KMS-11 (cell line): ENCODE results near the gene NID2.

Source experiments
- H2AFZ ChIP-seq: fragments of 200-600 bp; sonication (generic); 2 replicates; pipeline ENCODE4 v1.6.1; 2016; ENCODE audit warnings: antibody characterized with exemption, mixed run types, low read depth
- H3K27ac ChIP-seq: fragments of 200-600 bp; sonication (generic); 2 replicates; pipeline ENCODE4 v1.6.1; 2016; ENCODE audit warnings: mild to moderate bottlenecking, mixed run types
- H3K27me3 ChIP-seq: fragments of 200-600 bp; sonication (generic); 2 replicates; pipeline ENCODE4 v1.6.1; 2017; ENCODE audit warnings: mild to moderate bottlenecking, low read depth, mixed run types, moderate library complexity; ENCODE audit not compliant: insufficient read depth
- H3K36me3 ChIP-seq: fragments of 200-600 bp; sonication (generic); 2 replicates; pipeline ENCODE4 v1.6.1; 2017; ENCODE audit warnings: mild to moderate bottlenecking, mixed run types; ENCODE audit not compliant: insufficient read depth
- H3K4me1 ChIP-seq: fragments of 200-600 bp; sonication (generic); 2 replicates; pipeline ENCODE4 v1.6.1; 2016; ENCODE audit warnings: mild to moderate bottlenecking, low read depth, mixed run types; ENCODE audit not compliant: poor library complexity, severe bottlenecking
- H3K4me2 ChIP-seq: fragments of 200-600 bp; sonication (generic); 2 replicates; pipeline ENCODE4 v1.7.0; 2016; ENCODE audit warnings: mild to moderate bottlenecking, mixed run types
- H3K4me3 ChIP-seq: fragments of 200-600 bp; sonication (generic); IDR thresholded peaks from 2 replicates; pipeline ENCODE4 v1.6.1; 2017; ENCODE audit warnings: low read depth, low read length, mixed read lengths; ENCODE audit not compliant: insufficient read depth
- H3K79me2 ChIP-seq: fragments of 200-600 bp; sonication (generic); 2 replicates; pipeline ENCODE4 v1.6.1; 2016; ENCODE audit warnings: low read depth, mixed run types; ENCODE audit not compliant: insufficient read depth
- H3K9ac ChIP-seq: fragments of 200-600 bp; sonication (generic); 2 replicates; pipeline ENCODE4 v1.6.1; 2016; ENCODE audit warnings: mild to moderate bottlenecking, mixed run types
- H4K20me1 ChIP-seq: fragments of 200-600 bp; sonication (generic); 2 replicates; pipeline ENCODE4 v1.6.1; 2016; ENCODE audit warnings: mild to moderate bottlenecking, mixed run types; ENCODE audit not compliant: insufficient read depth
- CTCF ChIP-seq: fragments of 200-600 bp; sonication (generic); conservative IDR thresholded peaks from 2 replicates; pipeline ENCODE4 v1.6.1; 2017; ENCODE audit warnings: low read depth, mild to moderate bottlenecking, antibody characterized with exemption, low read length, moderate library complexity, mixed read lengths

NID2 gene

GRCh38 chr14:52033101-52033642 lies 35.7 kb downstream of the NID2 start:
- no peaks in the 10 kb centered on the region for H3K36me3 ChIP-seq
- no peak overlapping the region for H2AFZ ChIP-seq
- no peaks in the 10 kb centered on the region for H4K20me1 ChIP-seq
- H3K4me3 ChIP-seq: no peak overlapping the region
- no peak overlapping the region for H3K9ac ChIP-seq
- H3K79me2 ChIP-seq: no peaks in the 10 kb centered on the region
- no peak overlapping the region for H3K4me2 ChIP-seq
- H3K27me3 ChIP-seq: no peaks in the 10 kb centered on the region
- no peak overlapping the region for H3K27ac ChIP-seq
- no peak for TF ChIP-seq CTCF
- no peaks in the 10 kb centered on the region for H3K4me1 ChIP-seq

- H3K79me2 ChIP-seq: no peaks in the 10 kb centered on the region
- no peak overlapping the region for H3K4me2 ChIP-seq
- no peaks in the 10 kb centered on the region for H3K36me3 ChIP-seq
- no peaks in the 10 kb centered on the region for H4K20me1 ChIP-seq
- H3K27me3 ChIP-seq: no peaks in the 10 kb centered on the region
- no peak overlapping the region for H3K9ac ChIP-seq
- TF ChIP-seq CTCF: no peak
- no peak overlapping the region for H3K4me3 ChIP-seq
- no peak overlapping the region for H3K27ac ChIP-seq
- no peak overlapping the region for H2AFZ ChIP-seq
- no peaks in the 10 kb centered on the region for H3K4me1 ChIP-seq
Measured at GRCh38 chr14:52032204-52032801, 36.6 kb downstream of the NID2 start.

GRCh38 chr14:52031781-52032180 lies 37.1 kb downstream of the NID2 start:
- no peaks in the 10 kb centered on the region for H3K36me3 ChIP-seq
- no peak overlapping the region for H3K4me2 ChIP-seq
- H3K9ac ChIP-seq: no peak overlapping the region
- H4K20me1 ChIP-seq: no peaks in the 10 kb centered on the region
- H3K79me2 ChIP-seq: no peaks in the 10 kb centered on the region
- no peak overlapping the region for H3K27ac ChIP-seq
- no peaks in the 10 kb centered on the region for H3K27me3 ChIP-seq
- H2AFZ ChIP-seq: no peak overlapping the region
- no peak overlapping the region for H3K4me3 ChIP-seq
- H3K4me1 ChIP-seq: no peaks in the 10 kb centered on the region
- no peak for TF ChIP-seq CTCF

- no peaks in the 10 kb centered on the region for H3K4me1 ChIP-seq
- no peaks in the 10 kb centered on the region for H3K79me2 ChIP-seq
- no peak overlapping the region for H3K4me2 ChIP-seq
- no peaks in the 10 kb centered on the region for H3K36me3 ChIP-seq
- no peak overlapping the region for H3K9ac ChIP-seq
- no peak for TF ChIP-seq CTCF
- H4K20me1 ChIP-seq: no peaks in the 10 kb centered on the region
- H3K27me3 ChIP-seq: no peaks in the 10 kb centered on the region
- H3K27ac ChIP-seq: no peak overlapping the region
- H3K4me3 ChIP-seq: no peak overlapping the region
- H2AFZ ChIP-seq: no peak overlapping the region
Measured at GRCh38 chr14:52029881-52030280, 39.0 kb downstream of the NID2 start.
